ENCODE results near the gene RND3. TPM values are rescaled to one million over a fixed set of nuclear protein-coding genes. Genes with fewer than 3 reads are reported as not detected.

RND3 gene
- total RNA-seq, 1 donor from 2014 or later = not detected

DNA sequence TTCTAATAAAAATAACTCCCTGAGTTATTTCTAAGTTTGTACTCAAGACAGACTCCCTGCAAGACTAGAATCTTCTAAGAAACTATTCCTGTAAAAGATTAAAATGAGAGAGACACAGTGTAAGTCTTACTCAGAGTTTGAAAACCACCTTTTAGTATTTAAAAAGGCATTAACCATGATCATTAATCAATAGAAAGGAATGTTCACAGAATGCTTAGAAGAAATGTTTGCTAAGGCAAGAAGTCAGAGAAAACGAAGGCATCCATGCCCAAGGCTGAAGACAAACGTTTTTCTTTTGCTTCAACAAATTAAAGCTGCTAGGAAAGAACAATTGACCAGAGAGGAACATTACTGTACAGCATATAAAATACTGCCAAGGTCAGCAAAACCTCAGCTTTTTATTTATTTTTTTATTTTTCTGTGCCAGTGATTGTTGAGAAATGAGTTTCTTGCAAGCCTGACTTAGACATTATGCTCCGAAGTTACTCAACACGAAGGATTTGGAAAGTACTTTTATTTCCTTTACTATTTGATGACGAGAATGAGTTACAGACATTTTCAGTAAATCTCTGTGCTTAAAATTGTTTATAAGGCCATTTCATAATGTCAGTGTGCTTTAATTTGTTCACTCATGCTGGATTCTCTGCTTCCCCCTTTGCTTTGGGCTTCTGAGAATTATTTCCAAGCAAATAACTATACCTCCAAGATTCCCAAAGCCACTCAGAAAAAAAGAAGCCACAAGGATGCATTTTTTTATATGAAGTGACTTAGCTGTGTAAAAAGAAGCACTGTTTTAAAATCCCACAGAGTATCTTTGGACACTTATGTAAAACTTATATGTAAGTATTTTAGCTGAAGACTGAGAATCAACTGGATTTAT is 20.5 kb downstream of the RND3 start:
- H3K4me3 Mint-ChIP-seq = no peak overlapping the region
- no peaks in the 10 kb centered on the region for H3K4me1 Mint-ChIP-seq (ENCODE audit: low read depth)
- H3K9me3 Mint-ChIP-seq = no peaks in the 10 kb centered on the region
- no peak for DNase-seq (ENCODE audit: low spot score)
- no peaks in the 10 kb centered on the region for H3K36me3 Mint-ChIP-seq (ENCODE audit: low read depth)
- no peaks in the 10 kb centered on the region for H3K27me3 Mint-ChIP-seq (ENCODE audit: insufficient read depth)
- intact Hi-C loops (cut with micrococcal nuclease) = no loop called here
- no peak overlapping the region for H3K27ac Mint-ChIP-seq

DNA sequence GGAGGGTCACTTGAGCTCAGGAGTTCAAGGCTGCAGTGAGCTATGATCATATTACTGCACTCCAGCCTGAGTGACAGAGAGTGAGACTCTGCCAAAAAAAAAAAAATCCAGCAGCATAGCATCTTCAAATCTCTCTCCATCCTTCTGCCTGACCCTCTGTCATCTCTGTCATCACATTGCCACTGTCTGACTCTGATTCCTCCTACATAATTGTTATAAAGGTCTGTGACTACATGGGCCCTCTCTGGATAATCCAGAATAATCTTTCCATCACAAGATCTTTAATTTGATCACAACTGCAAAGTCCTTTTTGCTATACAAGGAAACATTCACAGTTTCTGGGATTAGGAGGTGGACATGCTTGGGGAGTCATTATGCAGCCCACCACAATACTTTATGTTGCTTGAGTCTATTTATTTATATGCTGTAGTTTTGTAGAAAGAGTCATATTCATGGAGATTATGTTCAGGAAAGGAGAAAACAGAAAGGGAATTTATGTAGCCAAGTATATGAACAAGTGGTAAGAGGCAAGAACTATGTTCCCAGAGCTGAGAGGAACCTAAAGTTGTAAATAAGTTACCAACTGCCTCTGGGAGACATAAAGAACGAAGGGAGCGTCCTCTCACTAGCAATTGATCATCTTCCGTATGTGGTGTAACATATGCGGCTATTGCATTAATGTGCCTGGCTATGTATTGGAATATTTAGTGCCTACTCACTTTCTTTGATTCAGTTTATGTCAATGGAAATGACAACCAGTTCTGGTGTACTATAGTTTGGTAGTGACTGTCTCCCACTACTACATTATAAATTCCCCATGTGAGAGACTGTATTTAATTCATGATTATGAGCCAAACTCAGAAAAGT is 21.5 kb downstream of the RND3 start:
- Mint-ChIP-seq H3K9me3 (no peaks in the 10 kb centered on the region), H3K27me3 (ENCODE audit: insufficient read depth) (no peaks in the 10 kb centered on the region), H3K36me3 (ENCODE audit: low read depth) (no peaks in the 10 kb centered on the region), H3K27ac (no peak overlapping the region), H3K4me3 (no peak overlapping the region), H3K4me1 (ENCODE audit: low read depth) (no peaks in the 10 kb centered on the region)
- intact Hi-C loops (cut with micrococcal nuclease) = no loop called here
- no peak for DNase-seq (ENCODE audit: low spot score)

DNA sequence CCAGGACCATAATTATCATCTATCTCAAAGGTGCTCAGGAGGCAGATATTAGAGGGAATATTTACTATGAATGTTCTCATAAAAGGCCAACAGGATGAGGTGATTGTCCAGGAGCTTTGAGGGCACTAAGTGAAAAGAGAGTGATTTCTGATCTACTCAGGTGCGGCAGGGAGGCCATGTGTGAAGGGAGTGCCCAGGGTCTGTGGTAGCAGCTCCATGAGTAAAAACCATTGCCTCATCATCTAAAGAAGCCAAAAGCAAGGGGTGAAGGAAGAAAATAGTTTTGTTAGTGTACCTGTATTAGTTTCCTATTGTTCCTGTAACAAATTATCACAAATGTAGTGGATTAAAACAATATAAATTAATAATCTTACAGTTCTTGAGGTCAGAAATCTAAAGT is 22.5 kb downstream of the RND3 start:
- Mint-ChIP-seq H3K4me3 (no peak overlapping the region), H3K27ac (no peak overlapping the region), H3K27me3 (ENCODE audit: insufficient read depth) (no peaks in the 10 kb centered on the region), H3K36me3 (ENCODE audit: low read depth) (no peaks in the 10 kb centered on the region), H3K9me3 (no peaks in the 10 kb centered on the region), H3K4me1 (ENCODE audit: low read depth) (no peaks in the 10 kb centered on the region)
- intact Hi-C loops (cut with micrococcal nuclease) = no loop called here
- DNase-seq (ENCODE audit: low spot score) = no peak

DNA sequence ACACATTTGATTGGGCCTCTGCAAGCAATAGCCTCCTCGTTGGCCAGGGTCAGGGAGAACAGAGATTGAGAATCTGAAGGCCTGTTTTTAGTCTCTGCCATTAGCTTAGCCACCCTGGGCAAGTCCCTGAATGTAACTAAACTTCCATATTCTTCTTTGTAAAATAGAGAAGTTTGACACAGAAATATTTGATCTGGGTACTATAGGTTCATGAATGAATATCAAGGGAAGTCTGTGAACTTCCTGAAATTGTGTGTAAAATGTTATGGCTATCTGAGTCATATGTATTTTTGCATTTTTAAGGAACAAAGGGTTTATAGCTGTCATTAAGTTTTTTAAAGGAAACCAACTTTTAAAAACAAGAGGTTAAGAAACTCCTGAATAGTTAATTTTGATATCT is 23.2 kb downstream of the RND3 start:
- no peak for DNase-seq (ENCODE audit: low spot score)
- intact Hi-C loops (cut with micrococcal nuclease) = no loop called here
- no peak overlapping the region for H3K4me3 Mint-ChIP-seq
- H3K4me1 Mint-ChIP-seq (ENCODE audit: low read depth) = no peaks in the 10 kb centered on the region
- no peaks in the 10 kb centered on the region for H3K36me3 Mint-ChIP-seq (ENCODE audit: low read depth)
- no peaks in the 10 kb centered on the region for H3K9me3 Mint-ChIP-seq
- H3K27ac Mint-ChIP-seq = no peak overlapping the region
- H3K27me3 Mint-ChIP-seq (ENCODE audit: insufficient read depth) = no peaks in the 10 kb centered on the region

DNA sequence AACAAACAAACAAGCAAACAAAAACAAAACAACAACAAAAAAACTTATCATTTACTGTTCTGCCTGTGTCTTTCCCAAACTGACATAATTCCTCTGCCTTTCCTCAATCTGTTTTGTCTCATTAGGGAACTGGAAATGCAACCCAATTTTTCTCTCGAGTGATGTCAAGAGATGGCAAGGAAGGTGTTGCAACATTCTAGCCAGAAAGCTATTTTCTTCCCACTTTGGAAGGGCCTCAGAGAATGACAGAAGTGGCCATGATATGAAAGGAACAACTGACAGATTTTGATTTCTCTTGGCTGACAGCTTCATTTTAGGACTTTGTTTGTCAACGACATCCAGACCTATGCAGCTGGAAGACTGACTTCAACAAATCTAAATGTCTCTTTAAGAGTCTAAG is 24.7 kb downstream of the RND3 start:
- Mint-ChIP-seq H3K9me3 (no peaks in the 10 kb centered on the region), H3K36me3 (ENCODE audit: low read depth) (no peaks in the 10 kb centered on the region), H3K4me3 (no peak overlapping the region), H3K27me3 (ENCODE audit: insufficient read depth) (no peaks in the 10 kb centered on the region), H3K27ac (no peak overlapping the region), H3K4me1 (ENCODE audit: low read depth) (no peaks in the 10 kb centered on the region)
- DNase-seq (ENCODE audit: low spot score) = no peak
- intact Hi-C loops (cut with micrococcal nuclease) = no loop called here

DNA sequence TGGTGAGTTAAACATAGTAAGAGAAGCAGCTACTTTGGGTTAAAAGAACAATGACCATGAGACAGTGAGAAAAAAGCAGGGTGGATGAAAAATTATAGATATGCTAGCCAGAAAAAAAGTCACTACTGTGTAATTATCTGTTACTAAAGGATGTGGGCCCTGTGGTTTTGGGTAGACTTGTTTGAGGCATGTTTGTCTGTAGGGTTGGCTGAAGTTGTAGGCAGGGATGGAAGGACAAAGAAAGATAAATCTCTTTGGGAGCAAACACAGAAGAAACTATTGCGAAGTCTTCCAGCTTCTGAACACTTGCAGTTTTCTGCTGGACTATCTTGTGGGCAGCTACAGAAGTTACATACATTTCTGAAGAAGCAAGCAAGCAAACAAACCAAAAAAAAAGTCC is 28.2 kb downstream of the RND3 start:
- H3K27me3 Mint-ChIP-seq (ENCODE audit: insufficient read depth) = no peaks in the 10 kb centered on the region
- H3K9me3 Mint-ChIP-seq = no peaks in the 10 kb centered on the region
- no peaks in the 10 kb centered on the region for H3K36me3 Mint-ChIP-seq (ENCODE audit: low read depth)
- intact Hi-C loops (cut with micrococcal nuclease) = no loop called here
- H3K4me1 Mint-ChIP-seq (ENCODE audit: low read depth) = no peaks in the 10 kb centered on the region
- H3K27ac Mint-ChIP-seq = no peak overlapping the region
- DNase-seq (ENCODE audit: low spot score) = no peak
- H3K4me3 Mint-ChIP-seq = no peak overlapping the region

DNA sequence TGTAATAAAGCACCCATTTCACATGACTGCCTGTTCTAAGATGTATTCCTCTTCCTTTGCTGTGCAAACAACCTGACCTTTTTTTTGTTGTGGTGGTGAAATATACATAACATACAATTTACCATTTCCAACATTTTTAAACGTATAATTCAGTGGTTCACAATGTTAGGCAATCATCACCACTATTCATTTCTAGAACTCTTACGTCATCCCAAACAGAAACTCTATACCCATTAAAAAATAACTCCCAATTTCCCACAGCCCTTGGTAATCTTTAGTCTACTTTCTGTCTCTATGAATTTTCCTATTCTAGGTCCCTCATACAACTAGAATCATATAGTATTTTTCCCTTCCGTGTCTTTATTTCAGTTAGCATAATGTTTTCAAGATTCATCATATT is 36.7 kb downstream of the RND3 start:
- Mint-ChIP-seq H3K4me3 (no peak overlapping the region), H3K27ac (no peak overlapping the region), H3K9me3 (no peaks in the 10 kb centered on the region), H3K4me1 (ENCODE audit: low read depth) (no peaks in the 10 kb centered on the region), H3K27me3 (ENCODE audit: insufficient read depth) (peaks cover 4% of the 10 kb centered on the region), H3K36me3 (ENCODE audit: low read depth) (no peaks in the 10 kb centered on the region)
- no peak for DNase-seq (ENCODE audit: low spot score)
- intact Hi-C loops (cut with micrococcal nuclease) = no loop called here

DNA sequence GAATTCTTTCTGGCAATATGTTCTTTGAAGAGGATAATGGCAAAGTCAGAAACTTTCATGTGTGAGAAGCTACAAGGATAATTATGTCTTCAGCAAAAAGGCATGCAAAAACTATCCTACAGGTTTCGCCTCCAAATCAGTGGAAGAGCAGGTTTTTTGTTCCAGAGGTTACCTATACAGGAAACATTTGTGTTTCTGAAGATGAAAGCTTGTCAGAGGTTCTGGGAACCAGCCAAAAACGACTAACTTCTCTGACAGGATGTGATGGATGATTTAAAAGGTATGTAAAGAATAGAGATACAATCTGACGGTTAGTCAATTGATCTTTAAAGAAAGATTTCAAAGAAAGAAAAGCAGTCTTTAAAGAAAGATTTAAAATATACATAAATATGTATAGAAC is 37.6 kb downstream of the RND3 start:
- intact Hi-C loops (cut with micrococcal nuclease) = no loop called here
- peaks cover 4% of the 10 kb centered on the region for H3K27me3 Mint-ChIP-seq (ENCODE audit: insufficient read depth)
- no peaks in the 10 kb centered on the region for H3K4me1 Mint-ChIP-seq (ENCODE audit: low read depth)
- H3K36me3 Mint-ChIP-seq (ENCODE audit: low read depth) = no peaks in the 10 kb centered on the region
- no peak overlapping the region for H3K4me3 Mint-ChIP-seq
- H3K9me3 Mint-ChIP-seq = no peaks in the 10 kb centered on the region
- no peak for DNase-seq (ENCODE audit: low spot score)
- H3K27ac Mint-ChIP-seq = no peak overlapping the region

DNA sequence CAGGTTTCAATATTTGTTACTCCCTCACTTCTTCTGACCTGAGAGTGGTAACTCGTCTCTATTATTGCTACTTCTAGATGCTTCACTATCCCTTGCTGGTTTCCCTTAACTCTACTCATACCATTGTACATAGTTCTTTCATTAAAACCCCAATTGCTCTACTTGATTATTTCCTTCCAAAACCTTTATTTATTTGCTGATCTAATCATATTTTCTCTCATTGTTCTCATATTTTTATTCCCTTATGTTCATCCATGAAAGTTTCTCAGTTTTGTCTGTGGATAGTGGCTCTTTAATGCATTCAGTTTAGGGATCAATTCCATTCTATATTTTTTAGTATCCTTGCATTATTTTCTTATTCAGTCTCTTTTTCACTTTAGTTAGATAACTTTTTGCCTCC is 42.1 kb downstream of the RND3 start:
- DNase-seq (ENCODE audit: low spot score) = no peak
- no peaks in the 10 kb centered on the region for H3K9me3 Mint-ChIP-seq
- intact Hi-C loops (cut with micrococcal nuclease) = no loop called here
- no peaks in the 10 kb centered on the region for H3K4me1 Mint-ChIP-seq (ENCODE audit: low read depth)
- no peaks in the 10 kb centered on the region for H3K36me3 Mint-ChIP-seq (ENCODE audit: low read depth)
- H3K27ac Mint-ChIP-seq = no peak overlapping the region
- peaks cover 4% of the 10 kb centered on the region for H3K27me3 Mint-ChIP-seq (ENCODE audit: insufficient read depth)
- no peak overlapping the region for H3K4me3 Mint-ChIP-seq

DNA sequence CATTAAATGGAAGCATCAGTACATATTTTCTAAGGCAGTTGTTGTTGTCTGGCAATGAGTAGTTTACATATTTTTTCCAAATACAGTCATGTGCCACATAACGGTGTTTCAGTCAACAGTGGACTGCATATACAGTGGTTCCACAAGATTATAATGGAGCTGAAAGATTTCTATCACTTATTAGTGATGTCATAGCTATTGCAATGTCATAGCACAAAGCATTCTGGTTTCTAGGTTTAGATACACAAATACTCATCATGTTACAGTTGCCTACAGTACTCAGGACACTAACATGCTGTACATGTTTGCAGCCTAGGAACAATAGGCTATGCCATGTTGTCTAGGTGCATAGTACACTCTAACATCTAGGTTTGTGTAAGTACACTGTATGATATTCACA is 45.0 kb downstream of the RND3 start:
- no peak overlapping the region for H3K4me3 Mint-ChIP-seq
- no peaks in the 10 kb centered on the region for H3K4me1 Mint-ChIP-seq (ENCODE audit: low read depth)
- no peaks in the 10 kb centered on the region for H3K9me3 Mint-ChIP-seq
- H3K27ac Mint-ChIP-seq = no peak overlapping the region
- H3K36me3 Mint-ChIP-seq (ENCODE audit: low read depth) = no peaks in the 10 kb centered on the region
- intact Hi-C loops (cut with micrococcal nuclease) = no loop called here
- DNase-seq (ENCODE audit: low spot score) = no peak
- peaks cover 3% of the 10 kb centered on the region for H3K27me3 Mint-ChIP-seq (ENCODE audit: insufficient read depth)

DNA sequence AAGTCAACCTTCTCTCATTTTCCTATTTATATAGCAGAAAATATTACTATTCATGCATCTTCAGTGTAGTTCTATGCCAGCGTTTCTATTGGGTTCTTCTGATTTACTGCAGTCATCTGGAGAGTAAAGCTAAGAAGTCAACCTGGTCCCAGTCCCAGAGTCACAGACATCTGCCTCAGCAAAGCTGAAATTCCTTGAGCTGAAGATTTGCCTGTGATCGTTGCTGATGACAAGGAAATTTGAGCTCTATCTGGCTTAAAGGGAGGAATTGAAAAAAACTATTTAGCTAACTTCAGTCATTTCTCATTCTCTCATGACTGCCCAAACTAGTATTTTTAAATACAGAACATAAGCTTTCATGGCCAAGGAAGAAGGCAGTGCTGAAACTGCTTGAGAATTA is 45.7 kb downstream of the RND3 start:
- no peak overlapping the region for H3K4me3 Mint-ChIP-seq
- H3K9me3 Mint-ChIP-seq = no peaks in the 10 kb centered on the region
- DNase-seq (ENCODE audit: low spot score) = no peak
- no peaks in the 10 kb centered on the region for H3K4me1 Mint-ChIP-seq (ENCODE audit: low read depth)
- H3K36me3 Mint-ChIP-seq (ENCODE audit: low read depth) = no peaks in the 10 kb centered on the region
- H3K27ac Mint-ChIP-seq = no peak overlapping the region
- H3K27me3 Mint-ChIP-seq (ENCODE audit: insufficient read depth) = peaks cover 2% of the 10 kb centered on the region
- intact Hi-C loops (cut with micrococcal nuclease) = no loop called here

DNA sequence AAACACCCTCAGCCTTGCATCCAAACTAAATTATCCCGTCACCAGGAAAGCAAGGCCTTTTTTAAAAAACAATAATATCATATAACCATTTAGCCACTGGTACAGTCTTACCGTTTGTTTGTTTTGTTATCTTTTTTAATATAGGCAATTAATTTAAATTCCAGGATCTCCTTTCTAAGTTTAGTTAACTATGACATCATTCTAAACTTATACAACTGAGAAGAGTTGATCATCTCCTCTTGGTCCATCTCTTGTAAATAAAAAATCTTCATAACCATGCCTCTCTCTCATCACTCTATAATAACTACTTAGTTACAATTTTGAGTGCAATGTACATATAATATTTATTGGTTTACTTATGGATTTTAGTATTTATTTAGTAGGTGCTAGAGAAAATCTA is 46.2 kb downstream of the RND3 start:
- Mint-ChIP-seq H3K4me1 (ENCODE audit: low read depth) (no peaks in the 10 kb centered on the region), H3K27me3 (ENCODE audit: insufficient read depth) (peaks cover under 1% of the 10 kb centered on the region), H3K9me3 (no peaks in the 10 kb centered on the region), H3K36me3 (ENCODE audit: low read depth) (no peaks in the 10 kb centered on the region), H3K4me3 (no peak overlapping the region), H3K27ac (no peak overlapping the region)
- intact Hi-C loops (cut with micrococcal nuclease) = no loop called here
- no peak for DNase-seq (ENCODE audit: low spot score)

DNA sequence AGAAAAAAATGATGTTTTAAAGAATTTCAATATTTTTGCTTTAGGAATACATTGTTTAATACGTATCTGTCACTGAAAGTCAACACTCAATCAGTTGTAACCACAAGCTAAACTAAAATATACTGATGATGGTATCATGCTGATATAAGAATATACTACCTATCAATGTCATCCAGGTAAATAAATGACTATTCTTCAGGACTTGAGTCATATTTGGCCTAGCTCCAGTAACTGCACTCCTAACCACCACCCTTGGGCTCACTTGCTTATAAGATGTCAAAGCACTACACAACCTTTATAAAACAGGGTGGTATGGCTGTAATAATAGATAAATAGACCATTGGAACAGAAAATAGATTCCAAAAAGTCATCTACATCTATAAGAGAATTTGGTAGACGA is 48.8 kb downstream of the RND3 start:
- H3K4me3 Mint-ChIP-seq = no peak overlapping the region
- no peak for DNase-seq (ENCODE audit: low spot score)
- H3K4me1 Mint-ChIP-seq (ENCODE audit: low read depth) = no peaks in the 10 kb centered on the region
- intact Hi-C loops (cut with micrococcal nuclease) = no loop called here
- H3K27ac Mint-ChIP-seq = no peak overlapping the region
- no peaks in the 10 kb centered on the region for H3K9me3 Mint-ChIP-seq
- no peaks in the 10 kb centered on the region for H3K36me3 Mint-ChIP-seq (ENCODE audit: low read depth)
- no peaks in the 10 kb centered on the region for H3K27me3 Mint-ChIP-seq (ENCODE audit: insufficient read depth)
